ENCODE data around the gene RAD9B. TPM values are rescaled to one million over a fixed set of nuclear protein-coding genes. Genes with fewer than 3 reads are reported as not detected.
A peak's percentile ranks its signal among the peaks of the same experiment; 100 is the strongest.

Gene RAD9B
- total and polyA plus RNA-seq, 2 of the 13 experiments (the other 11 are each of a cell fraction or from before 2014, with no cell fraction given): 0.05 to 0.38 TPM

GRCh38 chr12:110468214-110469048, 33.7 kb upstream of the RAD9B start, which contains the start of the genes FAM216A and GPN3 (continued):
- TF ChIP-seq ZNF879 (CRISPR knock-in tag; IDR thresholded peaks at IDR 0.05) (peak; percentile 88; the same call in 1 of the 2 replicates), CC2D1A (CRISPR knock-in tag; IDR thresholded peaks at IDR 0.05) (0 out of 2 replicates have a peak, but pooled peaks have one; percentile 39), NR1H2 (CRISPR knock-in tag; IDR thresholded peaks at IDR 0.05; ENCODE audit: borderline replicate concordance, low read depth) (no peak), ZNF7 (CRISPR knock-in tag; IDR thresholded peaks at IDR 0.05) (no peak), MXD4 (CRISPR knock-in tag; IDR thresholded peaks at IDR 0.05) (peak; percentile 72), PHF8 (CRISPR knock-in tag; IDR thresholded peaks at IDR 0.05) (peak; percentile 72), ZNF282 (IDR thresholded peaks at IDR 0.05; ENCODE audit: partially characterized antibody) (no peak), ZNF318 (CRISPR knock-in tag; IDR thresholded peaks at IDR 0.05) (peak; percentile 31; the same call in 1 of the 2 replicates), ZBTB38 (CRISPR knock-in tag; IDR thresholded peaks at IDR 0.05) (peak; percentile 76), CHCHD3 (CRISPR knock-in tag; IDR thresholded peaks at IDR 0.05) (peak; percentile 71; the same call in 1 of the 2 replicates), HMG20A (CRISPR knock-in tag; IDR thresholded peaks at IDR 0.05; ENCODE audit: borderline replicate concordance) (no peak), ZNF18 (CRISPR knock-in tag; IDR thresholded peaks at IDR 0.05; ENCODE audit: insufficient replicate concordance) (no peak), KAT2B (IDR thresholded peaks at IDR 0.05; ENCODE audit: borderline replicate concordance, low read depth, low read length) (no peak), ZNF160 (CRISPR knock-in tag; IDR thresholded peaks at IDR 0.05) (0 out of 2 replicates have a peak, but pooled peaks have one; percentile 48), ZC3H13 (CRISPR knock-in tag; IDR thresholded peaks at IDR 0.05) (peak; percentile 47; the same call in 1 of the 2 replicates)

All from HepG2 (cell line).